ENCODE results near the gene GDA. TPM values are rescaled to one million over a fixed set of nuclear protein-coding genes. Genes with fewer than 3 reads are reported as not detected.

GDA gene
- total RNA-seq, 2 donors from 2014 or later: 0.44 TPM; not detected in 1

GRCh38 chr9:72150661-72151060, 1.4 kb downstream of the GDA start:
- H3K4me3 ChIP-seq: no peak overlapping the region
- no peak overlapping the region for H3K27ac ChIP-seq
- DNase-seq (ENCODE audit: low spot score): no peak
- TF ChIP-seq, protein P1, sequence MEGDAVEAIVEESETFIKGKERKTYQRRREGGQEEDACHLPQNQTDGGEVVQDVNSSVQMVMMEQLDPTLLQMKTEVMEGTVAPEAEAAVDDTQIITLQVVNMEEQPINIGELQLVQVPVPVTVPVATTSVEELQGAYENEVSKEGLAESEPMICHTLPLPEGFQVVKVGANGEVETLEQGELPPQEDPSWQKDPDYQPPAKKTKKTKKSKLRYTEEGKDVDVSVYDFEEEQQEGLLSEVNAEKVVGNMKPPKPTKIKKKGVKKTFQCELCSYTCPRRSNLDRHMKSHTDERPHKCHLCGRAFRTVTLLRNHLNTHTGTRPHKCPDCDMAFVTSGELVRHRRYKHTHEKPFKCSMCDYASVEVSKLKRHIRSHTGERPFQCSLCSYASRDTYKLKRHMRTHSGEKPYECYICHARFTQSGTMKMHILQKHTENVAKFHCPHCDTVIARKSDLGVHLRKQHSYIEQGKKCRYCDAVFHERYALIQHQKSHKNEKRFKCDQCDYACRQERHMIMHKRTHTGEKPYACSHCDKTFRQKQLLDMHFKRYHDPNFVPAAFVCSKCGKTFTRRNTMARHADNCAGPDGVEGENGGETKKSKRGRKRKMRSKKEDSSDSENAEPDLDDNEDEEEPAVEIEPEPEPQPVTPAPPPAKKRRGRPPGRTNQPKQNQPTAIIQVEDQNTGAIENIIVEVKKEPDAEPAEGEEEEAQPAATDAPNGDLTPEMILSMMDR (IDR thresholded peaks at IDR 0.05): no peak
- no peaks in the 10 kb centered on the region for H3K9me3 ChIP-seq
- H3K27me3 ChIP-seq: no peaks in the 10 kb centered on the region
- peaks cover 0 to 9% of the 10 kb centered on the region in 2 donors for H3K4me1 ChIP-seq
- H3K36me3 ChIP-seq: no peaks in the 10 kb centered on the region

- Histone ChIP-seq H3K9me3 (no peaks in the 10 kb centered on the region), H3K27me3 (no peaks in the 10 kb centered on the region), H3K4me3 (no peak overlapping the region), H3K36me3 (no peaks in the 10 kb centered on the region), H3K4me1 (peaks cover 0 to 9% of the 10 kb centered on the region in 2 donors), H3K27ac (no peak overlapping the region)
- no peak for DNase-seq (ENCODE audit: low spot score)
- TF ChIP-seq, protein P1 (IDR thresholded peaks at IDR 0.05): no peak
Measured at GRCh38 chr9:72151104-72151503, 1.9 kb downstream of the GDA start.

DNA sequence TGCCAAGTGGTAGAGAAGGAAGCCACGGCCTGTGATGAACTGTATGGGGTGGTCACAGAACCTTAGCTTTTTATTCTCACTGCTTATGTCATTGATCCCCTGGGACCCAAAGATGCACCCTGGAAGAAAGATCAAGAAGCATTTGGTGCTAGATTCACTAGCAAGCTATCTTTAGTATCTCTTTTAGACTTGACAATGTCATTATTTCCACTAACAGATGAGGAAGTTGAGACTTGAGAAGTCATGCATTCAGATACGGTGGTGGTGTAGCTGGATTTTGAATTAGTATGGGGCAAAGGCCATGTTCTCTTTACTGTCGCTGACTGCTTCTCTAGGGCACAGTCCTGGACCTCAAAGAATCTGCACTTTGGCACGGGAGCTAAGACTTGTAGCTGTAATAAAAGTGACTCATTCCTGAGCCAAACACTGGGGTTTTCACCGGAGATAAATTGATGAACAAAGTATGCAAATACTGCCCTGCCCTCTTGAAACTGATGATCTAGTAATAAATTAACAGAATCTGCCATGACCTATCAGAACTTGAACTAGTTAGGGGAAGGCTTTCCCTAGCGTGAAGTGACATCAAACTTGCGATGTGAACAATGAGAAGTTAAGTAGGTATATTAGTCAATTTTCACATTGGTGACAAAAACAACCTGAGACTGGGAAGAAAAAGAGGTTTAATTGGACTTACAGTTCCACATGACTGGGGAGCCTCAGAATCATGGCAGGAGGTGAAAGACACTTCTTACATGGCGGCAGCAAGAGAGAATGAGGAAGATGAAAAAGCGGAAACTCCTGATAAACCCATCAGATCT, 5.4 kb downstream of the GDA start:
- no peak overlapping the region for H3K27ac ChIP-seq
- TF ChIP-seq, protein P1 (IDR thresholded peaks at IDR 0.05): no peak
- no peaks in the 10 kb centered on the region for H3K27me3 ChIP-seq
- DNase-seq (ENCODE audit: low spot score): no peak
- H3K9me3 ChIP-seq: no peaks in the 10 kb centered on the region
- H3K36me3 ChIP-seq: no peaks in the 10 kb centered on the region
- no peak overlapping the region for H3K4me3 ChIP-seq
- peaks cover 0 to under 1% of the 10 kb centered on the region in 2 donors for H3K4me1 ChIP-seq

DNA sequence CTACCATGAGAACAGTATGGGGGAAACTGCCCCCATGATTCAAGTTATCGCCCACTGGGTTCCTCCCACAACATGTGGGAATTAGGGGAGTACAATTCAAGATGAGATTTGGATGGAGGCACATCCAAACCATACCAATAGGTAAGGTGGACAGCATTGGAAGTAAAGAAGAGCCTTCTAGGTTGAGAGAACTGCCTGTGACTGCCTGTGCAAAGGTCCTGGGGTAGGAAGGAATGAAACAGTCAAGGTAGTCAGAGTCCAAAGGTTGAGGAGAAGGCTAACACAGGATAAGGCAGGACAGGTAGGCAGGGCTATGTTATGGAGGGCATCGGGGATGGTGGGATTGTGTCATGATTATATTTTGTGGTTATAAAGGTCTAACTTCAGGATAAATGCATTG, 6.1 kb downstream of the GDA start:
- TF ChIP-seq, protein P1 (IDR thresholded peaks at IDR 0.05): no peak
- Histone ChIP-seq H3K4me3 (no peak overlapping the region), H3K4me1 (no peaks in the 10 kb centered on the region), H3K9me3 (no peaks in the 10 kb centered on the region), H3K36me3 (no peaks in the 10 kb centered on the region), H3K27me3 (no peaks in the 10 kb centered on the region), H3K27ac (no peak overlapping the region)
- DNase-seq (ENCODE audit: low spot score): no peak

DNA sequence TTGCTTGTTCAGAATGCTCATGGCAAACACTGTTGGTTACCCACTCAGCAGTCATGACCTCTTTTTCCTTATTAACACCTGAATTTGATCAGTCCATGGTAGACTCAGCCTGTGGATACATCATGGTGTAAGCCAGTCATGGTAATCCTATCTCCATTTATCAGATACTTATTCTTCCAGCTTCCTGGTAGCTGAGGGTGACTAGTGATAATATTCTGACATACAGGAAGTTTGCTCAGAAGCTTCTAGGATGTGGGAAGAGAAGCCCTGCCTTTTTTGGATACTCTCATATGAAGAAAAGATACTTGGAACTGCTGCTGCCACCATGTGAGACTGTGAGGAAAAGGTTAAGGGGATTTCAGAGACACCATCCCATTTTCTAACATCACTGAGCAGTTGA, 7.3 kb downstream of the GDA start:
- no peak for DNase-seq (ENCODE audit: low spot score)
- H3K4me1 ChIP-seq: no peaks in the 10 kb centered on the region
- H3K27me3 ChIP-seq: no peaks in the 10 kb centered on the region

More for the DNA sequence above, 7.3 kb downstream of the GDA start:
- no peak overlapping the region for H3K4me3 ChIP-seq
- H3K27ac ChIP-seq: no peak overlapping the region
- no peaks in the 10 kb centered on the region for H3K36me3 ChIP-seq
- TF ChIP-seq, protein P1 (IDR thresholded peaks at IDR 0.05): no peak
- no peaks in the 10 kb centered on the region for H3K9me3 ChIP-seq

All from right atrium auricular region (tissue), 2 donors.